Naive B cell (primary cell): ENCODE data around the gene MAGI2. TPM values are rescaled to one million over a fixed set of nuclear protein-coding genes. Genes with fewer than 3 reads are reported as not detected.

Experiments
- ATAC-seq, 2 donors: fragments of 150-1000 bp; cut with Tn5 transposase; 2 replicates each; pipeline ENCODE4 v1.10.0; 2021; ENCODE audit warnings: low read depth in 2 of 2, mild to moderate bottlenecking in 2 of 2, moderate library complexity in 2 of 2
- DNase-seq: peaks from one replicate; pipeline ENCODE4 v3.0.0; 2022
- H3K27ac Mint-ChIP-seq, 6 donors: one replicate each; pipeline ENCODE4 v1.8.0; 2020 to 2022; ENCODE audit warnings: mild to moderate bottlenecking in 6 of 6, mixed read lengths in 6 of 6, moderate library complexity in 5 of 6, inconsistent platforms in 2 of 6
- H3K27me3 Mint-ChIP-seq, 3 donors: one replicate each; pipeline ENCODE4 v1.8.0; 2021 to 2022; ENCODE audit warnings: mixed read lengths in 3 of 3, mild to moderate bottlenecking in 1 of 3
- H3K36me3 Mint-ChIP-seq, 2 donors: one replicate each; pipeline ENCODE4 v1.8.0; 2020 to 2022; ENCODE audit warnings: mixed read lengths in 2 of 2, inconsistent platforms in 1 of 2, mild to moderate bottlenecking in 1 of 2
- H3K4me1 Mint-ChIP-seq, 3 donors: one replicate each; pipeline ENCODE4 v1.8.0; 2020 to 2022; ENCODE audit warnings: mixed read lengths in 3 of 3, inconsistent platforms in 1 of 3, mild to moderate bottlenecking in 1 of 3, moderate library complexity in 1 of 3
- H3K4me3 Mint-ChIP-seq, 8 donors: one replicate each; pipeline ENCODE4 v1.8.0; 2020 to 2022; ENCODE audit warnings: mild to moderate bottlenecking in 8 of 8, mixed read lengths in 8 of 8, moderate library complexity in 8 of 8, inconsistent platforms in 2 of 8
- H3K9me3 Mint-ChIP-seq, 7 donors: one replicate each; pipeline ENCODE4 v1.8.0; 2020 to 2022; ENCODE audit warnings: mixed read lengths in 7 of 7, mild to moderate bottlenecking in 5 of 7, inconsistent platforms in 2 of 7, moderate library complexity in 1 of 7
- polyA plus RNA-seq, 6 donors: library from polyadenylated mRNA; unstranded; fragments of 300-500 nt; fragmentation: Illumina TruSeq; gene quantifications; one replicate each; pipeline ENCODE4 v1.2.3, GENCODE V29; 2021; ENCODE audit warnings: low read depth in 6 of 6

Gene MAGI2
- polyA plus RNA-seq, 6 donors from 2014 or later: 0.04 to 0.06 (median 0.04) TPM; not detected in 3

- H3K27me3 Mint-ChIP-seq: no peaks in the 10 kb centered on the region
- no peak for ATAC-seq
Measured at GRCh38 chr7:79236352-79237028, 217.0 kb downstream of the MAGI2 start.

DNA sequence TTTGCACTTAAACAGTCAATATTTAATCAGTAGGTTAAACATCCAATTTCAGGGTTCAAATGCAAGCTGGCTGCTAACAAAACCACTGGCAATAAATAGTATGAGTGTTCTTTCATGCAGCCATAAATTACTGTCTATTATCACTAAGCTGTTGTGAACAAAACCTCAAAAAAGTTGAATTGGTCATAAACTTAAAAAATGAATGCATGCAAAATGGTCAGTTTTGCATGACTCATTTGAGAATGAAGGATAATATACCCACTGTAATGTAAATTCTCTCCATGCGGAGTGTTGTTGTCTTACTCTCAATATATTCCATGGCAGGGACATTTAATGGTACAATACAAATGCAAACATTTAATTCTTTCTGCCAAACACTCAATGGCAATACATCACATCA, 226.4 kb downstream of the MAGI2 start:
- no peaks in the 10 kb centered on the region for H3K27me3 Mint-ChIP-seq
- no peak for ATAC-seq
- no peaks in the 10 kb centered on the region for H3K36me3 Mint-ChIP-seq
- no peak overlapping the region for H3K27ac Mint-ChIP-seq
- H3K4me1 Mint-ChIP-seq: no peaks in the 10 kb centered on the region
- no peak for DNase-seq
- no peak overlapping the region for H3K4me3 Mint-ChIP-seq
- H3K9me3 Mint-ChIP-seq: peaks cover 0 to 7% (median 0%) of the 10 kb centered on the region in 7 donors

More at GRCh38 chr7:79236352-79237028, 217.0 kb downstream of the MAGI2 start:
- no peaks in the 10 kb centered on the region for H3K36me3 Mint-ChIP-seq
- no peak overlapping the region for H3K4me3 Mint-ChIP-seq
- H3K9me3 Mint-ChIP-seq: peaks cover 0 to 2% (median 0%) of the 10 kb centered on the region in 7 donors
- H3K27ac Mint-ChIP-seq: no peak overlapping the region
- DNase-seq: no peak
- no peaks in the 10 kb centered on the region for H3K4me1 Mint-ChIP-seq

- DNase-seq (no peak), ATAC-seq (no peak)
- H3K36me3 Mint-ChIP-seq: no peaks in the 10 kb centered on the region
- H3K27ac Mint-ChIP-seq: no peak overlapping the region
- H3K27me3 Mint-ChIP-seq: no peaks in the 10 kb centered on the region
- H3K4me1 Mint-ChIP-seq: no peaks in the 10 kb centered on the region
- H3K4me3 Mint-ChIP-seq: no peak overlapping the region
- H3K9me3 Mint-ChIP-seq: peaks cover 0 to 4% (median 0%) of the 10 kb centered on the region in 7 donors
Measured at GRCh38 chr7:79221211-79221610, 232.3 kb downstream of the MAGI2 start.

- no peak overlapping the region for H3K27ac Mint-ChIP-seq
- H3K4me3 Mint-ChIP-seq: no peak overlapping the region
- no peaks in the 10 kb centered on the region for H3K4me1 Mint-ChIP-seq
- DNase-seq (no peak), ATAC-seq (no peak)
- H3K36me3 Mint-ChIP-seq: no peaks in the 10 kb centered on the region
- H3K9me3 Mint-ChIP-seq: peaks cover 0 to 6% (median 0%) of the 10 kb centered on the region in 7 donors
- H3K27me3 Mint-ChIP-seq: no peaks in the 10 kb centered on the region
Measured at GRCh38 chr7:79217976-79218626, 235.4 kb downstream of the MAGI2 start.

- ATAC-seq: no peak
- Mint-ChIP-seq H3K4me3 (no peak overlapping the region), H3K36me3 (no peaks in the 10 kb centered on the region), H3K27ac (no peak overlapping the region), H3K27me3 (no peaks in the 10 kb centered on the region), H3K9me3 (peaks cover 0 to 6% (median 0%) of the 10 kb centered on the region in 7 donors), H3K4me1 (no peaks in the 10 kb centered on the region)
- no peak for DNase-seq
Measured at GRCh38 chr7:79217468-79217867, 236.0 kb downstream of the MAGI2 start.

- Mint-ChIP-seq H3K9me3 (peaks cover 0 to 6% (median 0%) of the 10 kb centered on the region in 7 donors), H3K36me3 (no peaks in the 10 kb centered on the region), H3K27me3 (no peaks in the 10 kb centered on the region), H3K4me3 (no peak overlapping the region), H3K27ac (no peak overlapping the region), H3K4me1 (no peaks in the 10 kb centered on the region)
- DNase-seq: no peak
- no peak for ATAC-seq
Measured at GRCh38 chr7:79216236-79216635, 237.2 kb downstream of the MAGI2 start.

GRCh38 chr7:79212334-79212733, 241.1 kb downstream of the MAGI2 start:
- Mint-ChIP-seq H3K4me1 (no peaks in the 10 kb centered on the region), H3K27me3 (no peaks in the 10 kb centered on the region), H3K4me3 (no peak overlapping the region), H3K27ac (no peak overlapping the region), H3K36me3 (no peaks in the 10 kb centered on the region), H3K9me3 (peaks cover 0 to 9% (median 5%) of the 10 kb centered on the region in 7 donors)
- no peak for ATAC-seq
- DNase-seq: no peak

GRCh38 chr7:79211724-79212123, 241.7 kb downstream of the MAGI2 start:
- Mint-ChIP-seq H3K9me3 (peaks cover 0 to 9% (median 5%) of the 10 kb centered on the region in 7 donors), H3K27me3 (no peaks in the 10 kb centered on the region)
- no peak for ATAC-seq

GRCh38 chr7:79199961-79200360, 253.5 kb downstream of the MAGI2 start:
- H3K4me1 Mint-ChIP-seq: no peaks in the 10 kb centered on the region

More at GRCh38 chr7:79211724-79212123, 241.7 kb downstream of the MAGI2 start:
- no peak for DNase-seq
- Mint-ChIP-seq H3K4me3 (no peak overlapping the region), H3K27ac (no peak overlapping the region), H3K36me3 (no peaks in the 10 kb centered on the region), H3K4me1 (no peaks in the 10 kb centered on the region)

GRCh38 chr7:79199266-79199665, 254.2 kb downstream of the MAGI2 start:
- Mint-ChIP-seq H3K27ac (no peak overlapping the region), H3K9me3 (peaks cover 0 to 4% (median 0%) of the 10 kb centered on the region in 7 donors), H3K27me3 (no peaks in the 10 kb centered on the region), H3K4me3 (no peak overlapping the region), H3K36me3 (no peaks in the 10 kb centered on the region), H3K4me1 (no peaks in the 10 kb centered on the region)
- ATAC-seq (no peak), DNase-seq (no peak)

More at GRCh38 chr7:79199961-79200360, 253.5 kb downstream of the MAGI2 start:
- no peak for DNase-seq
- H3K9me3 Mint-ChIP-seq: peaks cover 0 to 5% (median 0%) of the 10 kb centered on the region in 7 donors
- no peaks in the 10 kb centered on the region for H3K36me3 Mint-ChIP-seq
- no peak overlapping the region for H3K27ac Mint-ChIP-seq
- H3K4me3 Mint-ChIP-seq: no peak overlapping the region
- no peak for ATAC-seq
- no peaks in the 10 kb centered on the region for H3K27me3 Mint-ChIP-seq

- Mint-ChIP-seq H3K27me3 (no peaks in the 10 kb centered on the region), H3K9me3 (peaks cover 0 to 3% (median 0%) of the 10 kb centered on the region in 7 donors), H3K4me1 (no peaks in the 10 kb centered on the region), H3K27ac (no peak overlapping the region), H3K4me3 (no peak overlapping the region), H3K36me3 (no peaks in the 10 kb centered on the region)
- ATAC-seq: no peak
- no peak for DNase-seq
Measured at GRCh38 chr7:79185605-79186004, 267.9 kb downstream of the MAGI2 start.

DNA sequence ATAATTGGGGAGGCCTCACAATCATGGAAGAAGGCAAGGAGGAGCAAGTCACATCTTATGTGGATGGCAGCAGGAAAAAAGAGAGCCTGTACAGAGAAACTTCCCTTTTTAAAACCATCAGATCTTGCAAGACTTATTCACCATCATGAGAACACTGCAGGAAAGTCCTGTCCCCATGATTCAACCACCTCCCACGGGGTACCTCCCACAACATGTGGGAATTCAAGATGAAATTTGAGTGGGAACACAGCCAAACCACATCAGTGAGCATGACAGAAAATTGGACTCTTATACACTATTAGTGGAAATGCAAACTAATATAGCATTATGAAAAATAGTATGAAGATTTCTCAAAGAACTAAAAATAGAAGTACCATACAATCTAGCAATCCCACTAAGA, 271.2 kb downstream of the MAGI2 start:
- no peak overlapping the region for H3K27ac Mint-ChIP-seq
- ATAC-seq (no peak), DNase-seq (no peak)
- no peaks in the 10 kb centered on the region for H3K27me3 Mint-ChIP-seq
- H3K4me1 Mint-ChIP-seq: no peaks in the 10 kb centered on the region
- no peaks in the 10 kb centered on the region for H3K36me3 Mint-ChIP-seq
- no peaks in the 10 kb centered on the region for H3K9me3 Mint-ChIP-seq
- no peak overlapping the region for H3K4me3 Mint-ChIP-seq

DNA sequence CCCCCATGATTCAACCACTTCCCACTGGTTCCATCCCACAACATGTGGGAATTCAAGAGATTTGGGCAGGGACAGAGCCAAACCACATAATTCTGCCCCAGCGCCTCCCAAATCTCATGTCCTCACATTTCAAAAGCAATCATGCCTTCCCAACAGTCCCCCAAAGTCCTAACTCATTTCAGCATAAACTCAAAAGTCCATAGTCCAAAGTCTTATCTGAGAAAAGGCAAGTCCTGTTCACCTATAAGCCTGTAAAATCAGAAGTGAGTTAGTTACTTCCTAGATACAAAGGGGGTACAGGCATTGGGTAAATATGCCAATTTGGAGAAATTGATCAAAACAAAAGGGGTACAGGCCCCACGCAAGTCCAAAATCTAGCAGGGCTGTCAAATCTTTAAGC, 272.9 kb downstream of the MAGI2 start:
- H3K4me1 Mint-ChIP-seq: no peaks in the 10 kb centered on the region
- no peak overlapping the region for H3K27ac Mint-ChIP-seq
- DNase-seq (no peak), ATAC-seq (no peak)
- no peaks in the 10 kb centered on the region for H3K9me3 Mint-ChIP-seq
- H3K27me3 Mint-ChIP-seq: no peaks in the 10 kb centered on the region
- H3K36me3 Mint-ChIP-seq: no peaks in the 10 kb centered on the region
- no peak overlapping the region for H3K4me3 Mint-ChIP-seq

DNA sequence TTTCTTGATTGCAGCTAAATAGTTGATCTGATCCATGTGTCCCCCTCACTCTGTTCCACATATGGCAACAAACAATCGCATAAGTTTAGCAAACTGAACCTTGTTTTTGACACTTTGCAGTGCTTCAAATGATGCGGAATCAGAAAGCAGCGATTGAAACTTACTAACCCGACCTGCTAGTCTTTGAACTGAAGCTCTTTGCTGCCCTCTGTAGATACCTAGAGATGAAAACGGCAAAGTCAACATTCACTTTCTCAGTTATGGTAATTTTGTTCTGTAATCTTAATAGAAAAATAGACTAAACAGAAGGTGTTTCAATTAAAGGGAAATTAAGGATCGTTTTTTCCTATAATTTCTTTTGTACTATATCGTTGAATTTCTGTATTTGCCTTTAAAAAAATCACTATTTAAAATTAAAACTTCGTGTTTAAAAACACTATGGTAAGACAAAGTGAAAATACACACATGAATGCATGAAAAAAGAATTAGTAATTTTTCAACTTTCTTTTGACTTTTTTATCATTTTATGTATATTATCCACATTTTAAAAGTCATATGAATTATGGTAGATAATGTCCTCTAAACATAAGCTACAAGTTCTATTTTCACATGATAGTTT, 276.5 kb downstream of the MAGI2 start:
- H3K9me3 Mint-ChIP-seq: no peaks in the 10 kb centered on the region
- DNase-seq: no peak
- H3K27me3 Mint-ChIP-seq: no peaks in the 10 kb centered on the region
- no peak for ATAC-seq
- no peaks in the 10 kb centered on the region for H3K4me1 Mint-ChIP-seq
- no peak overlapping the region for H3K27ac Mint-ChIP-seq
- no peaks in the 10 kb centered on the region for H3K36me3 Mint-ChIP-seq
- H3K4me3 Mint-ChIP-seq: no peak overlapping the region
